ENCODE results near the gene CD70.

Gene CD70

DNA sequence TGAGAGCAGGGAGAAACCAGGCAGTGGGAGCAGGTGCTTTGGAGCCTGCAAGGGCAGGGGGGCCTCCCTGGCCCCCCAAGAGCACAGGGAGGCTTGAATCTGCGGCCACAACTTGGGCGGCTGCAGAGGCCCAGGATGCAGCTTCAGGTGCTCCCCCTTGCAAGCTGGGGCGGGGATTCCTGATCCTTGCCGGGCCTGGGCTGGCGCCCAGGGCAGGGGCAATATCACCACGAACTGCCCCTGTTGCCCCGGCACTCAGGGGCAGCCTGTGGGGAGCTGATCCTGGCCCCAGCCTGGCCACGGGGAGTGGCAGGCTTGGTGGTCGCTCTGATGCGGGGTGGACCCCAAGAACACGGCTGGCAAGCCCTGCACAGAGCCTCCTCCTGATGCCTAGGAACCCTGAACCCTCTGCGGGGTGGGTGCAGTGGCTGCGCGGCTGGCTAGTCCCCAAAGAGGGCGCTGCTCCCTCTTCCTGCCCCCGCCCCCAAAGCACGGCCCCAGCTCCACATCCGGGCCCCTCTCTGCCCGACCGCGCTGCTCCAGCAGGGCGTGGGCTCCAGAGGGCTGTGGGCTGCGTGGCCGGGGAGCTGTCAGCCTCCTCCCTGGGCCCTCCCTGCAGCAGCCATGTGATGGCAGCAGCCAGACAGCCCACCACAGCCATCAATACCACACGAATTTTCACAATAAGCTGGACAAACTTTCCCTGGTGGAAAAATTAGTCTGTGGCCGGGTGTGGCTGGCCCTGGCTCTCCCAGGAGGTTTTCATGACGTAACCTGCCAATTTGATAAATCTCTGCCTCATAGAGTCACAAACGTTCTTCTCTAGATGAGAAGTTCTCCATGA is 39.1 kb downstream of the CD70 start:
- no peak for TF ChIP-seq CTCF (IDR thresholded peaks at IDR 0.05)

GRCh38 chr19:6551091-6551490 is 39.9 kb downstream of the CD70 start:
- TF ChIP-seq CTCF (IDR thresholded peaks at IDR 0.05) = no peak

DNA sequence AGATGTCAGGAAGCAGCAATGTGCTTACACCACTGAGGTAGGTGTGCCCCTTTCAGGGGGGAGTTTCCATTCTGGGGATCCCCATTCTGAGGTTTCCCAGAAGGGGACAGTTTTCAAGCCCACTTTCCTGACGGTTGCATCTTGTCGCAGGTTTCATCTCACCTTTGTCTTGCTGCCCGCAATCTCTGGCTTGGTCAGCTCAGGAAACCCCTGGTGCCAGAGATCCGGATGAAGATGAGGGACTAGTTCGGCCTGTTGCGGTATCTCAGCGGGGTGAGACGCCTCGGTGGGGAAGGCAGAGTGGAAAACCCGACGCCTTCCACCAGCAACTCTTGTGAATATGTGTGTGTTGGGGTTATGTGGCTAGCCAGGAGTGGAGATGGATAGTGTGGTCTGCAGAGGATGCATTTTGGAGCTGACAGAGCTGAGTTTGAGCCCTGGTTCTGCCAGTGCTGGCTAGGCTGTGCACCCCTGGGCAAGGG is 47.0 kb downstream of the CD70 start:
- TF ChIP-seq CTCF (IDR thresholded peaks at IDR 0.05) = no peak

- TF ChIP-seq CTCF (IDR thresholded peaks at IDR 0.05) = no peak
Observed at GRCh38 chr19:6540918-6541689, 49.8 kb downstream of the CD70 start.

GRCh38 chr19:6539514-6539913 is 51.4 kb downstream of the CD70 start:
- TF ChIP-seq CTCF (IDR thresholded peaks at IDR 0.05) = no peak
